HG03521 (cell line): ENCODE results near the gene AUP1.

Experiments
- ATAC-seq: cut with Tn5 transposase; IDR thresholded peaks from one replicate; pipeline ENCODE4 v1.9.1; 2021; ENCODE audit warnings: mild to moderate bottlenecking, moderate library complexity; ENCODE audit not compliant: unreplicated experiment

AUP1 gene

GRCh38 chr2:74537140-74537539, 7.6 kb upstream of the AUP1 start:
- no peak for ATAC-seq

- no peak for ATAC-seq
These were observed 6.9 kb upstream of the AUP1 start for GRCh38 chr2:74536166-74536950.

- no peak for ATAC-seq
These were observed 6.0 kb upstream of the AUP1 start for GRCh38 chr2:74535440-74535965.

DNA sequence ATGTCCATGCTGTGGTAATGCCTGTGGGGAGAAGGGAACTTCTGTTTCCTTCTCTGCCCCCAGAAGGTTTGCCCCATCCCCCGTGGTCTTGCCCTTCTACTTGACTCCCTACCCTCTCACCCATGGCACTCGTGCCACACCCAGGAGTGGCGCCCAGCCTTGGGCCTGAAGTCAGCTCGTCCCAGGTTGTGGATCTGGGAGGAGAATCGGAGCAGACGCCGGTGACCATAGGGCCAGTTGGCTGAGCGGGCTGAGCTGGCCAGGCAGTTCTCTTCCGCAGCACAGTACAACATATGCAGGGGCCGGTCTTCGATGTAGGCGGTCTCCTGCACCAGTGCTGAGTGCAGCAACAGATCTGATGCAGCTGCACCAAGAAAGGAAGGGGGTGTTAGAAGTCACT, 4.9 kb upstream of the AUP1 start:
- no peak for ATAC-seq

DNA sequence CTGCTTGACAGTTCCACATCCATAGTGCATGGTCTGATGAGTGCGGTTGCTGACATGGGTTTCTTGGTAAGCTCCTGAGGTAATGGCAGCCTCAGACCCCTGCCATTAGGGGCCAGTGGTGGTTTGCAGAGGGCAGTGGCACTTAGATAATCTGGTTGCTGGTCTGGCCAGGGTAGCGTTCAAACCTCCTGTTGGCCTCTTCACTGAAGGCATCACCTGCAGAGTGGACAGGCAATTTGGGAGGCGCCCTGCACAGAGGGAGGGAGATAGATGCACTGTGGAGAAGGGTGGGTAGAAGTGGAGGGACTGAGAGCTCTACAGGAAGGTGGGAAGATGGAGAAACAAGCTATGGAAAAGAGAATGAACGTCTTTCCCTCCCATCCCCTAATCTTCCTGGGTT, 4.0 kb upstream of the AUP1 start:
- no peak for ATAC-seq

GRCh38 chr2:74532222-74532621, 2.7 kb upstream of the AUP1 start:
- no peak for ATAC-seq

DNA sequence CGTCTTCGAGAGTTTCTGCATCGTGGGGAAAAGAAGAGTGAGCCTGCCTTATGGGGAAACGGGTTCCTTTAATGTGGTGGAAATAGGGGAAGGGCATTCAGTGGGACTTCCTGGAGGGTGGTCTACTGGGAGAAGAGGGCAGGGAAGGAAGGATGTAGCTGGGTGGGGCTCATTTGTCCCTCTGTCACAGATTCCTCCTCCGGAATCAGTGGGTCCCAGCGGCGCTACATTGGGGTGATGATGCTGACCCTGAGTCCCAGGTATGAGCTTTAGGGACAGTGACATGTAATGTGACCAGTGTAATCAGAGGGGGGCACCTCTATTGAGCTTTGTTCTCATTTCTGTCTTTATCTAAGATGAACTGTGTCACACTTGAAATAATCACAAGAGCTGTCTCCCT, 2.2 kb upstream of the AUP1 start:
- ATAC-seq, result no peak

GRCh38 chr2:74530239-74531187, 1.0 kb upstream of the AUP1 start:
- peak; percentile 16 for ATAC-seq

DNA sequence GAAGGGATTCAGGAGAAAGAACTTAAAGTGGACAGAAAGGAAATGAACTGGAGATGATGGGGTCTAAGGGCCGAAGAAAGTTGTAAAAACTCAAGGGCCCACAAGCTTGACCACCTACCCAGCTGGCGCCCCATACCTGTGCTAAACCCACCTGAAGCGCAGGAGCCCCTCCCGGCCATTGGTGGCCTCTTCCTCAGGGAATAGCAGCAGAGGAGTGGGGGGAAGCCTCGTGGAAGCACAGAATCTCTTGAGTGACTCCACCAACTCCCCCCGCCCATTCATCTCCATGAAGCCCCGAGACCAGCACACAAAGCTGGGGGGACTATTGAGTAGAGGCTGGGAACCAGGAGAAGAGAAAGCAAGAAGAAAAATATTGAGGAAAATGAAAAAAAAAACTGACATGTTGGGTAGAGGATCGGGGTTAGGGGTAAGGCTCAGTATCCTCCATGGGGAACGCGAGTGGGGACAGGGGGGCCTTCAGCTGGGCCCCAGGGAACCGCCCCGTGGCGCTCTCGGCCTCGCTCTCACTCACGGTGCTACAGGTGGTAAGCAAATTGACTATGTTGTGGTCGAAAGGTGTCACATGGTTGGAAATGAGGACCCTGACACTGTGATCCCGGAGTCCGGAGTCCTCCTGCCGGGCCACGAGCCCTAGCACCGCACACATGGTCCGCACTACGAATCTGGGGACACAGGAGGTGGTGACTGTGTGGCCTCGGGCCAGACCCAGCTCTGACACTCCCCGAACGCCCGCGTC, 728 bp downstream of the AUP1 start:
- peak; percentile 4 for ATAC-seq

GRCh38 chr2:74527741-74528140, 1.8 kb downstream of the AUP1 start:
- ATAC-seq, result no peak

DNA sequence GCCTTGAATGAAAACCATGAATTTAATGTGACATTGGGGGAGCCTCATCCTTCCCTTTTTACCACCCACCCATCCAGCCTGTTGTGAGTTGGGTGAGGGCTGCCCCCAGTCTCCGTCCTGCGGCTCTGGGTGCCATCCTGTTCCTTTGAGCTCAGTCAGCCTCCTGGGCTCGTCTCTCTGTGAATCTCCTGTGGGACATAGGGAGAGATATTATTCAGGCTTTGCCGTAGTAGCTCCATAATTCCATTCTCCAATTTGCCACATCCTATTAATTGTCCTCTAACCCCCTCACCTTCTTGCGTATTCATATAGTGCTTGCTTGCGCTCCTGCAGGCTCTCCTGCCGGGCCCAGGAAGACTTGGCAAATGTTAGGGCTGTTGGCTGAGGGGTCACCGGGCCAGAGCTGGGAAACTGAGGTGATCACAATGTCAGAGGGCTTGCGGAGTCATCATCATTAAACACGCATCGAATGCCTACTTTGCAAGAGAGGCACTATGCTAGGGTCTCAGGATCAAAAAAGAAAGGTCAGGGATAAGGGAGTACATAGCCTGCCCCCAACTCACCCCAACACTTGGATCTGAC, 2.8 kb downstream of the AUP1 start:
- no peak for ATAC-seq

DNA sequence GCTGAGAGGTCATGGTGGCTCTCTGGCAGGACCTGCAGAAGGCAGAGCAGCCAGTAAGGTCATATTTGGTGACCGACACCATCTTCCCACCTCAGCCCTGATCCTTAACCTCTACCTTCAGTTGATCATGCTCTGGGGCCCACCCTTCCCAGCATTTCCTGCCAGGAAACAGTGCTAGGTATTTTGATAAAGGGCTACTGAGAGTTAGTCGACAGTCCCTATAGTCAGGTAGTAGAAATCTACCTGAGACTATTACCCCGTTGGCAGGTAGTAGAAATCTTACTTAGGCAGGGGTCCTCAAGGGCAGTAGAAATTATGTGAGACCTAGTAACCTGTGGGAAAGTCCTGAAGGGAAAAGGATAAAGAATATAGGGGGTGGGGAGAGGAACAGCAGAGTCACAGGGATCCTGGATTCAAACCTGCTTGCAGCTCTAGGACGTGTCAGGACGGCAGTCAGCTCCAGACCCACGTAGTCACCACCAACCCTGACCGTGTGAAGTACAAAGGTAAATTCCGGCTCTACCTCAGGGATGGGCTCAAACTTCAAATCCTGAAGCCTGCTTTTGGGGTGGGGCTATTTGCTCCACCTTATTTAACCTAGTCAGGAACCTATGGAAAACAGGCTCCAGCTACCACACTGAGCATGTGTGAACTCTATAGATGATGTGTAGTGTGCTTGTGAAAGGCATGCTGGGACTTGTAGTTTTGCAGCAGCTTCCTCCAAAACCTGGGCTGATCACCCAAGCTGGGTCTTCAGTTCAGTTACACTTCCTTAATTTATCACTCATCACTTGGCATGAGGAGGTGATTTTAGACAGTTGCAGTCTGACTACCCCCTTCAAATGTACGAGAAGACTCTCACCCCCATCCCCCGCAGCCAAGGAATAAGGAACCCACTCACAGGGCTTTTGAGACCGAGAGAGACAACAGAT, 3.5 kb downstream of the AUP1 start, which contains the start of gene DQX1:
TSS of gene DQX1 (minus strand) at position 515 of the 932 bp plus-strand sequence. CDS start at position 13, 502 bp downstream.
- ATAC-seq, result no peak

DNA sequence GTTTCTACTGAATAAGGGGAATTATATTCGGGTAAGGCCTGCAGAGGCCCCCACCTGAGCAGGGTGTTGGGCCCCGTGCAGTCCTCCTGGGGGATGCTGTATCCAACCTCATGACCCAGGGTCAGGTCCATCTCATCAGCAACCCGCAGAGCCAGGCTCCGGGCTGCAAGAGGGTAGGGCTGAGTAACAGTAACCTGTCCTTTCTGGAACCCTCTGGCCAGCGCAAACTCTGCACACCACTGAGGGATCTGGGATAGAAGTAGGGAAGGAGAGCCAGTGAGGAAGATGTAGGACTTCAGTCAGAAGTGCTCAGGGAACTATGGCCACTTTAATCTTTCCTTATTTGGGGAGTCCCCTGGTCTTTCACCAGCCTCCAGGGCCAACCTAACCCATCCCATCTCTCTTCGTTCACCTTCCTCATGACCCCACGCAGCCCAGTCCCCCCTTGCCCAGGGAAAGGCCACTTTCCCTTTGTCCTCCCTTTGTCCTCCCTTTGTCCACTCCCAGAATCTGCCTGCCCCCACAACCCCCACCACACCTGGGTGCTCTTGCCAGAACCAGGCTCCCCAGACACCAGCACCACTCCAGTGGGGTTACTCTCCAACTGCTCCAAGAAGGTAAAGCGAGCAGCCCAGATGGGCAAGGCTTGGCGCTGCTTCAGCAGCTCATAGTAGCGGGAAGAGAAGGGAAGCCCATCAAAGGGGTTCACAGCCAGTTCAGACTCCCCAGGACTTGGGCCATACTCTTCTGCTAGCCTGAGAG, 4.4 kb downstream of the AUP1 start:
- no peak for ATAC-seq

- no peak for ATAC-seq
These were observed 5.5 kb downstream of the AUP1 start for GRCh38 chr2:74524005-74524404.

GRCh38 chr2:74522516-74522915, 7.0 kb downstream of the AUP1 start:
- no peak for ATAC-seq

DNA sequence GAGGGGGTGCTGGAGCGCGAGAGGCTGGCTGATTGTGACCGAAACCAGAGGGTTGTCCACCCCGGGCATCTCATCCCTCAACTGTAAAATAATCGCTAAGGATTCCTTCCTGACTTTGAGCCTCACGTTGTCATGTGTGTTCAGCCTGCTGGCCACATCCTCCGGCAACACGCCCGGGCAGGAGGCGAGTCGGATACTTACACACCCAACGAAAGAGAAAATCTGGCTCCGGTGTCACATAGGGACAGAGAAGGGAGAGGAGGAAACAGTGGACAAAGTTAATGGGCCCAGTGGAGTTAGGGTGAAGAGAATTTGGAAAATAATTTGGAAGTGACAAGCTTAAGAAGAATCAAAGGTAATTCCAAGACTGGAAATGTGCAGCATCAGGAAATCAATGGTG, 12.9 kb downstream of the AUP1 start:
- ATAC-seq, result no peak

GRCh38 chr2:74515981-74516633, 13.4 kb downstream of the AUP1 start:
- peak; percentile 47 for ATAC-seq
